Thymus (tissue), 11 donors: Measurements from ENCODE around the gene PSORS1C2. TPM values are rescaled to one million over a fixed set of nuclear protein-coding genes. Genes with fewer than 3 reads are reported as not detected.

ENCODE experiments used
- DNase-seq, 9 donors: peaks; one replicate each; pipeline ENCODE4 v3.0.0-alpha.2; 2013; ENCODE audit warnings: low spot score in 9 of 9, low read depth in 6 of 9, missing footprints in 1 of 9
- H3K27ac ChIP-seq, 2 donors: one replicate each; pipeline ENCODE4 v1.5.1; 2013; ENCODE audit warnings: control low read depth in 1 of 2, low read depth in 1 of 2, low read length in 1 of 2, mild to moderate bottlenecking in 1 of 2, moderate library complexity in 1 of 2
- H3K27me3 ChIP-seq, 2 donors: one replicate each; pipeline ENCODE4 v1.5.1; 2013; ENCODE audit warnings: low read length in 1 of 2; ENCODE audit not compliant: control insufficient read depth in 2 of 2, insufficient read depth in 1 of 2
- H3K36me3 ChIP-seq, 2 donors: one replicate each; pipeline ENCODE4 v1.5.1; 2013; ENCODE audit warnings: low read length in 1 of 2, mild to moderate bottlenecking in 1 of 2, moderate library complexity in 1 of 2; ENCODE audit not compliant: control insufficient read depth in 2 of 2, insufficient read depth in 2 of 2
- H3K4me1 ChIP-seq, 2 donors: one replicate each; pipeline ENCODE4 v1.5.1; 2013; ENCODE audit warnings: low read length in 2 of 2; ENCODE audit not compliant: control insufficient read depth in 2 of 2, insufficient read depth in 2 of 2
- H3K4me3 ChIP-seq, 2 donors: one replicate each; pipeline ENCODE4 v1.5.1; 2013; ENCODE audit warnings: low read length in 2 of 2, control low read depth in 1 of 2, mild to moderate bottlenecking in 1 of 2
- H3K9me3 ChIP-seq, 2 donors: one replicate each; pipeline ENCODE4 v1.5.1; 2013; ENCODE audit warnings: low read length in 1 of 2, mild to moderate bottlenecking in 1 of 2; ENCODE audit not compliant: control insufficient read depth in 2 of 2, insufficient read depth in 1 of 2
- WGBS: extraction: QIAGEN DNeasy Blood & Tissue Kit; methylation state at CpG from one replicate; pipeline ENCODE4 v1.1.7; 2013; 5-methylcytosine and 5-hydroxymethylcytosine counted together
- polyA plus RNA-seq: library from polyadenylated mRNA; stranded (reverse); fragments of 200-250 nt; gene quantifications from one replicate; pipeline ENCODE4 v1.2.3, GENCODE V29; 2013
- total RNA-seq: library from RNA; stranded (reverse); fragments of 120-200 nt; gene quantifications from one replicate; pipeline ENCODE4 v1.2.4, GENCODE V29; 2013
- donor health status: healthy.

Gene PSORS1C2
- total and polyA plus RNA-seq, 2 donors, result 16.4 TPM; not detected in 1

- Histone ChIP-seq H3K4me1 (peaks cover 0 to 3% of the 10 kb centered on the region in 2 donors), H3K27ac (no peak within 1 kb of the TSS), H3K9me3 (no peaks in the 10 kb centered on the region), H3K4me3 (no peak within 1 kb of the TSS), H3K36me3 (no peaks in the 10 kb centered on the region), H3K27me3 (peaks cover 0 to 57% of the 10 kb centered on the region in 2 donors)
- 77% methylated on average over 3 of the region's 3 CpGs for WGBS
- DNase-seq, result no peak
These were observed 24.4 kb downstream of the PSORS1C2 start, which contains the start of gene PSORS1C1 for GRCh38 chr6:31114541-31114878. Gene PSORS1C1, plus strand, starts transcription at chr6:31114800. Its CDS starts 14,833 bp downstream, at chr6:31129633.

GRCh38 chr6:31113861-31114540 lies 24.9 kb downstream of the PSORS1C2 start:
- H3K36me3 ChIP-seq, result no peaks in the 10 kb centered on the region

GRCh38 chr6:31112478-31112877 lies 26.4 kb downstream of the PSORS1C2 start, which contains the start of gene C6orf15:
Gene C6orf15, minus strand, starts transcription at chr6:31112575. Its CDS starts 20 bp downstream, at chr6:31112555.
- DNase-seq, result no peak
- no peaks in the 10 kb centered on the region for H3K9me3 ChIP-seq
- peaks cover 0 to 3% of the 10 kb centered on the region in 2 donors for H3K4me1 ChIP-seq
- no peak within 1 kb of the TSS for H3K27ac ChIP-seq
- no peak within 1 kb of the TSS for H3K4me3 ChIP-seq
- peaks cover 0 to 58% of the 10 kb centered on the region in 2 donors for H3K27me3 ChIP-seq
- H3K36me3 ChIP-seq, result no peaks in the 10 kb centered on the region
- WGBS, result 97% methylated on average over 5 of the region's 5 CpGs

More at GRCh38 chr6:31113861-31114540, 24.9 kb downstream of the PSORS1C2 start:
- 78% methylated on average over 7 of the region's 7 CpGs for WGBS
- no peak overlapping the region for H3K27ac ChIP-seq
- H3K4me1 ChIP-seq, result peaks cover 0 to 3% of the 10 kb centered on the region in 2 donors
- H3K27me3 ChIP-seq, result peaks cover 0 to 62% of the 10 kb centered on the region in 2 donors
- no peak overlapping the region for H3K4me3 ChIP-seq
- H3K9me3 ChIP-seq, result no peaks in the 10 kb centered on the region
- DNase-seq, result no peak

GRCh38 chr6:31111712-31112111 lies 27.2 kb downstream of the PSORS1C2 start:
- 96% methylated on average over 13 of the region's 13 CpGs for WGBS
- Histone ChIP-seq H3K27me3 (peaks cover 0 to 52% of the 10 kb centered on the region in 2 donors), H3K4me3 (no peak overlapping the region), H3K36me3 (no peaks in the 10 kb centered on the region), H3K9me3 (no peaks in the 10 kb centered on the region), H3K27ac (no peak overlapping the region), H3K4me1 (peaks cover 0 to 3% of the 10 kb centered on the region in 2 donors)
- no peak for DNase-seq

GRCh38 chr6:31110825-31111582 lies 27.9 kb downstream of the PSORS1C2 start:
- H3K4me1 ChIP-seq, result peaks cover 0 to 3% of the 10 kb centered on the region in 2 donors
- peaks cover 0 to 45% of the 10 kb centered on the region in 2 donors for H3K27me3 ChIP-seq
- no peak overlapping the region for H3K27ac ChIP-seq
- H3K9me3 ChIP-seq, result no peaks in the 10 kb centered on the region
- 92% methylated on average over 11 of the region's 11 CpGs for WGBS
- no peak overlapping the region for H3K4me3 ChIP-seq
- no peak for DNase-seq
- H3K36me3 ChIP-seq, result no peaks in the 10 kb centered on the region

- no peaks in the 10 kb centered on the region for H3K9me3 ChIP-seq
- DNase-seq, result no peak
- H3K4me1 ChIP-seq, result peaks cover 0 to 2% of the 10 kb centered on the region in 2 donors
- H3K4me3 ChIP-seq, result no peak overlapping the region
- no peaks in the 10 kb centered on the region for H3K36me3 ChIP-seq
- H3K27me3 ChIP-seq, result peaks cover 0 to 27% of the 10 kb centered on the region in 2 donors
- H3K27ac ChIP-seq, result no peak overlapping the region
- WGBS, result 86% methylated on average over 4 of the region's 4 CpGs
These were observed 31.8 kb downstream of the PSORS1C2 start for GRCh38 chr6:31107052-31107451.

- no peak for DNase-seq
- Histone ChIP-seq H3K9me3 (no peaks in the 10 kb centered on the region), H3K36me3 (no peaks in the 10 kb centered on the region), H3K27ac (no peak overlapping the region), H3K27me3 (no peaks in the 10 kb centered on the region), H3K4me3 (no peak overlapping the region), H3K4me1 (peaks cover 0 to 2% of the 10 kb centered on the region in 2 donors)
- whole genome bisulfite sequencing, result 98% methylated on average over 2 of the region's 2 CpGs
These were observed 35.7 kb downstream of the PSORS1C2 start for GRCh38 chr6:31103136-31103535.

- no peak overlapping the region for H3K4me3 ChIP-seq
- no peak for DNase-seq
- no peak overlapping the region for H3K27ac ChIP-seq
- no peaks in the 10 kb centered on the region for H3K36me3 ChIP-seq
- no peaks in the 10 kb centered on the region for H3K9me3 ChIP-seq
- 95% methylated on average over 4 of the region's 4 CpGs for WGBS
- H3K27me3 ChIP-seq, result no peaks in the 10 kb centered on the region
- H3K4me1 ChIP-seq, result peaks cover 8 to 14% of the 10 kb centered on the region in 2 donors
These were observed 40.4 kb downstream of the PSORS1C2 start for GRCh38 chr6:31098449-31098938.

GRCh38 chr6:31096656-31097055 lies 42.2 kb downstream of the PSORS1C2 start:
- Histone ChIP-seq H3K36me3 (no peaks in the 10 kb centered on the region), H3K4me3 (no peak overlapping the region), H3K9me3 (no peaks in the 10 kb centered on the region), H3K27me3 (no peaks in the 10 kb centered on the region), H3K4me1 (peaks cover 8 to 12% of the 10 kb centered on the region in 2 donors), H3K27ac (no peak overlapping the region)
- 91% methylated on average over 5 of the region's 5 CpGs for whole genome bisulfite sequencing
- no peak for DNase-seq
